Mucosa of descending colon (tissue), 3 donors: ENCODE data around the gene PCP2. TPM values are rescaled to one million over a fixed set of nuclear protein-coding genes. Genes with fewer than 3 reads are reported as not detected.

ENCODE experiments used
- ATAC-seq: fragments of 200-7000 bp; cut with Tn5 transposase; one replicate; pipeline ENCODE4 v1.9.1; 2020; ENCODE audit warnings: mild to moderate bottlenecking, moderate library complexity
- DNase-seq, 3 donors: peaks; one replicate each; pipeline ENCODE4 v3.0.0-alpha.2; 2020
- H3K36me3 ChIP-seq: fragments of 200-600 bp; one replicate; pipeline ENCODE4 v1.8.0; 2021; ENCODE audit warnings: low read depth, mild to moderate bottlenecking
- H3K4me1 ChIP-seq: fragments of 200-600 bp; one replicate; pipeline ENCODE4 v1.8.0; 2021; ENCODE audit warnings: low read depth, mild to moderate bottlenecking
- H3K4me3 ChIP-seq: fragments of 200-600 bp; one replicate; pipeline ENCODE4 v1.8.0; 2021; ENCODE audit warnings: mild to moderate bottlenecking
- H3K9me3 ChIP-seq: fragments of 200-600 bp; one replicate; pipeline ENCODE4 v1.8.0; 2021; ENCODE audit warnings: mild to moderate bottlenecking
- intact Hi-C, 2 donors: fragments of 100-400 bp; cut with DNase I in 1 of 2; cut with micrococcal nuclease in 1 of 2; formaldehyde crosslinking; loops; one replicate each; pipeline versions ENCODE4 v1.11.0 to v1.11.1; 2022; cut with DNase I, micrococcal nuclease
- microRNA-seq: library from miRNA; unstranded; fragments of <30 nt; microRNA quantifications from one replicate; pipeline ENCODE4, GENCODE V29; 2019
- total RNA-seq, 3 donors: library from RNA; stranded (reverse); fragmentation: NEBNext Ultra II Directional in 2 of 3; extraction: Animal tissue kit (Norgen Biotek cat#: 25700) in 2 of 3; gene quantifications; one replicate each; pipeline versions ENCODE4 v1.2.1 to v1.2.4, GENCODE V29; 2021 to 2023
- TF ChIP-seq, protein P1 (sequence below): fragments of 200-600 bp; IDR thresholded peaks from one replicate; pipeline ENCODE4 v1.8.0; 2022; ENCODE audit warnings: antibody characterized with exemption, mild to moderate bottlenecking
- donor health status: DM: no; HTN: no; CAD: no; lungs with moderate emphysema.
- donor health status: DM: no; HTN: no; CAD: no.
- donor health status: DM: no; HTN: yes; CAD: no.

Gene PCP2
- total RNA-seq, 3 donors from 2014 or later, result 1.1 TPM; not detected in 2

GRCh38 chr19:7595466-7596133 is 37.9 kb downstream of the PCP2 start, which contains the start of gene CAMSAP3:
TSS of gene CAMSAP3 (plus strand) at chr19:7595863. CDS start at chr19:7596003, 140 bp downstream.
- no peaks in the 10 kb centered on the region for H3K36me3 ChIP-seq
- intact Hi-C loops, result no loop called here
- peak within 1 kb of the TSS; percentile 34 for H3K4me3 ChIP-seq
- ATAC-seq (peak; percentile 94), DNase-seq (peak; percentile 71 to 84 (median 73))
- no peaks in the 10 kb centered on the region for H3K9me3 ChIP-seq
- peaks cover 2% of the 10 kb centered on the region for H3K4me1 ChIP-seq
- TF ChIP-seq, protein P1, sequence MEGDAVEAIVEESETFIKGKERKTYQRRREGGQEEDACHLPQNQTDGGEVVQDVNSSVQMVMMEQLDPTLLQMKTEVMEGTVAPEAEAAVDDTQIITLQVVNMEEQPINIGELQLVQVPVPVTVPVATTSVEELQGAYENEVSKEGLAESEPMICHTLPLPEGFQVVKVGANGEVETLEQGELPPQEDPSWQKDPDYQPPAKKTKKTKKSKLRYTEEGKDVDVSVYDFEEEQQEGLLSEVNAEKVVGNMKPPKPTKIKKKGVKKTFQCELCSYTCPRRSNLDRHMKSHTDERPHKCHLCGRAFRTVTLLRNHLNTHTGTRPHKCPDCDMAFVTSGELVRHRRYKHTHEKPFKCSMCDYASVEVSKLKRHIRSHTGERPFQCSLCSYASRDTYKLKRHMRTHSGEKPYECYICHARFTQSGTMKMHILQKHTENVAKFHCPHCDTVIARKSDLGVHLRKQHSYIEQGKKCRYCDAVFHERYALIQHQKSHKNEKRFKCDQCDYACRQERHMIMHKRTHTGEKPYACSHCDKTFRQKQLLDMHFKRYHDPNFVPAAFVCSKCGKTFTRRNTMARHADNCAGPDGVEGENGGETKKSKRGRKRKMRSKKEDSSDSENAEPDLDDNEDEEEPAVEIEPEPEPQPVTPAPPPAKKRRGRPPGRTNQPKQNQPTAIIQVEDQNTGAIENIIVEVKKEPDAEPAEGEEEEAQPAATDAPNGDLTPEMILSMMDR, result no peak

- DNase-seq (peak in 2 of 3 donors; percentile 64 to 72), ATAC-seq (peak; percentile 48)
- Histone ChIP-seq H3K4me1 (no peaks in the 10 kb centered on the region), H3K36me3 (no peaks in the 10 kb centered on the region), H3K9me3 (no peaks in the 10 kb centered on the region), H3K4me3 (no peak overlapping the region)
- intact Hi-C loops, result no loop called here
- TF ChIP-seq, protein P1, result no peak
Observed at GRCh38 chr19:7590256-7590655, 43.3 kb downstream of the PCP2 start.

DNA sequence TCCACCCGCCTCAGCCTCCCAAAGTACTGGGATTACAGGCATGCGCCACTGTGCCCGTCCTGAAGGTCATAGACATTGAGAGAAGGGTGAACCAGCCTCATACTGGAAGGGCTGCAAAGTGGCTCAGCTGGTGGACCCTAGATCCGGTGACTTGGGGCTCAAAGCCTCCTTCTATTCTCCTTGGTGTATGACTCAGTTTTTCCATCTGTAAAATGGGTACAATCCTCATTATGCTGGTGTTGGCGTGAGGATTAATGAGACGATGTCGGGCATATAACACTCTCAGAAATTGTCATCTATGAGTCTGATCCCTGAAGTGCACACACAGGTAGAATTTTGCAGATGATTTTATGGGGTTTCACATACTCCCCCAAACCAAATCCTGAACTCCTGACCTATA is 43.7 kb downstream of the PCP2 start:
- TF ChIP-seq, protein P1, result no peak
- no peaks in the 10 kb centered on the region for H3K36me3 ChIP-seq
- no peaks in the 10 kb centered on the region for H3K4me1 ChIP-seq
- no peak for ATAC-seq
- no peak overlapping the region for H3K4me3 ChIP-seq
- H3K9me3 ChIP-seq, result no peaks in the 10 kb centered on the region
- intact Hi-C loops, result no loop called here
- DNase-seq, result no peak

GRCh38 chr19:7582446-7582845 is 51.1 kb downstream of the PCP2 start:
- no peak overlapping the region for H3K4me3 ChIP-seq
- no peak for DNase-seq
- TF ChIP-seq, protein P1, result no peak
- no peaks in the 10 kb centered on the region for H3K36me3 ChIP-seq
- H3K9me3 ChIP-seq, result no peaks in the 10 kb centered on the region
- ATAC-seq, result no peak
- intact Hi-C loops, result no loop called here
- no peaks in the 10 kb centered on the region for H3K4me1 ChIP-seq

Small RNA genes within 50 kb of the gene (microRNA-seq; reads per million reads assigned to microRNA genes)
- not detected for gene MIR6792

Other genes with a start within 250 kb of the PCP2 start
- gene PEX11G, start 144.7 kb downstream of the PCP2 start, total RNA-seq, result 1 to 10 TPM; 4.0 to 9.5 (median 8.1) TPM
- gene ZNF358, start 117.6 kb downstream of the PCP2 start, total RNA-seq, result 10 to 100 TPM; 31.7 to 88.8 (median 42.1) TPM
- 10 to 100 TPM; 29.5 to 40.1 (median 31.7) TPM for gene MCOLN1, start 111.1 kb downstream of the PCP2 start, total RNA-seq
- 100 to 1,000 TPM in 2 of 3 donors, 10 to 100 TPM in 1; 85.7 to 136 (median 121) TPM for gene PNPLA6, start 98.0 kb downstream of the PCP2 start, total RNA-seq
- 10 to 100 TPM; 25.3 to 60.5 (median 41.2) TPM for gene CAMSAP3, start 37.9 kb downstream of the PCP2 start, total RNA-seq
- 10 to 100 TPM; 28.7 to 39.2 (median 30.7) TPM for gene XAB2, start 4.2 kb downstream of the PCP2 start, total RNA-seq
- gene PET100, start 3.9 kb downstream of the PCP2 start, total RNA-seq, result 100 to 1,000 TPM in 2 of 3 donors, 10 to 100 TPM in 1; 91.1 to 153 (median 110) TPM
- gene STXBP2, start 3.4 kb upstream of the PCP2 start, total RNA-seq, result 100 to 1,000 TPM; 114 to 209 (median 183) TPM
- gene RETN, start 35.3 kb upstream of the PCP2 start, total RNA-seq, result not detected
- under 1 TPM in 2 of 3 donors, not detected in 1; 0.36 to 0.38 TPM for gene MCEMP1, start 43.4 kb upstream of the PCP2 start, total RNA-seq
- 10 to 100 TPM; 72.5 to 97.0 (median 91.1) TPM for gene TRAPPC5, start 47.1 kb upstream of the PCP2 start, total RNA-seq
- under 1 TPM; 0.26 to 0.44 (median 0.29) TPM for gene FCER2, start 68.4 kb upstream of the PCP2 start, total RNA-seq
- 1 to 10 TPM in 2 of 3 donors, not detected in 1; 1.3 to 2.5 TPM for gene CLEC4G, start 98.4 kb upstream of the PCP2 start, total RNA-seq
- 10 to 100 TPM in 2 of 3 donors, 1 to 10 TPM in 1; 4.1 to 17.7 (median 17.2) TPM for gene CD209, start 113.8 kb upstream of the PCP2 start, total RNA-seq
- gene CLEC4M, start 129.5 kb upstream of the PCP2 start, total RNA-seq, result not detected
- 10 to 100 TPM in 2 of 3 donors, 1 to 10 TPM in 1; 8.3 to 17.6 (median 11.4) TPM for gene EVI5L, start 196.5 kb upstream of the PCP2 start, total RNA-seq
- gene PRR36, start 240.7 kb upstream of the PCP2 start, total RNA-seq, result under 1 TPM; 0.22 to 0.58 (median 0.23) TPM